GM12878 (cell line): ENCODE results near the gene SLC7A1. TPM values are rescaled to one million over a fixed set of nuclear protein-coding genes. Genes with fewer than 3 reads are reported as not detected.

Experiments used
- ATAC-seq: fragments of 200-7000 bp; cut with Tn5 transposase; 3 replicates; pipeline ENCODE4 v1.9.1; 2020; ENCODE audit warnings: mild to moderate bottlenecking, moderate library complexity
- BruUV-seq: library from RNA; stranded (reverse); fragments of 400-500 nt; replicated peaks from 2 replicates; lab custom pipeline; 2021; lab: Mats Ljungman, UMichigan
- CTCF ChIA-PET: fragments of 300-600 bp; sonication (Branson Sonifier 250); formaldehyde crosslinking; extraction: SDS; loops from one replicate; lab custom pipeline; 2021; ENCODE audit warnings: inconsistent platforms; lab: Yijun Ruan, JAX
- POLR2A ChIA-PET: fragments of 350-600 bp; formaldehyde crosslinking; extraction: SDS; loops from one replicate; lab custom pipeline; 2021; ENCODE audit warnings: inconsistent platforms; lab: Charles Lee
- RAD21 ChIA-PET: fragments of 300-600 bp; sonication (Branson Sonifier 250); formaldehyde crosslinking; loops from one replicate; lab custom pipeline; 2023; ENCODE audit warnings: antibody characterized with exemption; ENCODE audit not compliant: unreplicated experiment; lab: Charles Lee
- SMC1A ChIA-PET: fragments of 300-600 bp; sonication (Branson Sonifier 250); formaldehyde crosslinking; loops from one replicate; lab custom pipeline; 2023; ENCODE audit not compliant: unreplicated experiment, uncharacterized antibody; lab: Charles Lee
- DNase-seq: peaks from one replicate; pipeline ENCODE4 v3.0.0-alpha.2; 2011; ENCODE audit warnings: low read depth, low spot score
- FAIRE-seq: peaks from 3 replicates; lab custom pipeline; 2011; peaks lifted over from hg19 to GRCh38; lab: Jason Lieb, UNC
- H2AFZ ChIP-seq: 2 replicates; pipeline ENCODE4 v1.6.0; 2011; ENCODE audit warnings: low read depth, low read length, control low read depth; ENCODE audit not compliant: control insufficient read depth
- H3K27ac ChIP-seq: 2 replicates; pipeline ENCODE4 v1.5.1; 2011; ENCODE audit warnings: control low read depth; ENCODE audit not compliant: control insufficient read depth, insufficient read depth
- H3K27me3 ChIP-seq, 2 experiments: replicated peaks in 1 of 2; 2 replicates each; pipeline versions ENCODE4 v1.6.0 to v1.6.1; 2011; ENCODE audit warnings: low read length in 1 of 2; ENCODE audit not compliant: control insufficient read depth in 2 of 2, insufficient read depth in 2 of 2
- H3K36me3 ChIP-seq, 2 experiments: 2 replicates each; pipeline ENCODE4 v1.5.1; 2011; ENCODE audit warnings: low read length in 1 of 2; ENCODE audit not compliant: control insufficient read depth in 2 of 2, insufficient read depth in 2 of 2
- H3K4me1 ChIP-seq: 2 replicates; pipeline ENCODE4 v1.6.1; 2011; ENCODE audit warnings: mild to moderate bottlenecking, low read length, moderate library complexity, mixed read lengths; ENCODE audit not compliant: control insufficient read depth, insufficient read depth
- H3K4me2 ChIP-seq: 2 replicates; pipeline ENCODE4 v1.6.0; 2011; ENCODE audit warnings: control low read depth; ENCODE audit not compliant: control insufficient read depth, insufficient read depth
- H3K4me3 ChIP-seq: fragments of 200-600 bp; sonication (generic); 2 replicates; pipeline ENCODE4 v1.5.1; 2016
- H3K79me2 ChIP-seq: 2 replicates; pipeline ENCODE4 v1.6.0; 2011; ENCODE audit warnings: low read length; ENCODE audit not compliant: control insufficient read depth, insufficient read depth
- H3K9ac ChIP-seq: 2 replicates; pipeline ENCODE4 v1.8.0; 2011; ENCODE audit warnings: low read length, control low read depth, mixed read lengths; ENCODE audit not compliant: control insufficient read depth, insufficient read depth
- H3K9me3 ChIP-seq: replicated peaks from 3 replicates; pipeline ENCODE4 v1.5.1; 2011; ENCODE audit warnings: mild to moderate bottlenecking, low read length; ENCODE audit not compliant: control insufficient read depth, insufficient read depth
- H4K20me1 ChIP-seq: 2 replicates; pipeline ENCODE4 v1.6.0; 2011; ENCODE audit not compliant: control insufficient read depth, insufficient read depth
- JUND ChIP-seq: IDR thresholded peaks from 2 replicates; pipeline ENCODE4 v1.6.1; 2012; ENCODE audit warnings: low read depth, mild to moderate bottlenecking, low read length, improper control_type of control experiment, moderate library complexity
- MYC ChIP-seq: IDR thresholded peaks from 2 replicates; pipeline ENCODE4 v1.6.1; 2011; ENCODE audit warnings: mild to moderate bottlenecking, low read length, moderate library complexity, inconsistent platforms; ENCODE audit not compliant: insufficient read depth, insufficient replicate concordance, insufficient read length, severe bottlenecking
- SIN3A ChIP-seq: IDR thresholded peaks from 2 replicates; pipeline ENCODE4 v1.6.1; 2012; ENCODE audit warnings: low read depth, low read length, improper control_type of control experiment
- TCF12 ChIP-seq: IDR thresholded peaks from 2 replicates; pipeline ENCODE4 v1.6.1; 2011; ENCODE audit warnings: low read depth, mild to moderate bottlenecking, low read length
- YBX1 ChIP-seq: fragments of 450-650 bp; IDR thresholded peaks from 2 replicates; pipeline ENCODE4 v1.6.1; 2016; ENCODE audit warnings: antibody characterized with exemption
- whole genome bisulfite sequencing: methylation state at CpG from one replicate; pipeline ENCODE4 v1.1.6; 2016; ENCODE audit warnings: low lambda C conversion rate; ENCODE audit not compliant: insufficient replicate concordance, insufficient coverage; ENCODE audit errors: missing lambda C conversion rate; 5-methylcytosine and 5-hydroxymethylcytosine counted together
- in situ Hi-C: fragments of 300-500 bp; cut with MboI; formaldehyde crosslinking; loops from 9 replicates; pipeline ENCODE4 v1.14.3; 2018; ENCODE audit warnings: mixed read lengths
- intact Hi-C: fragments of 100-400 bp; cut with micrococcal nuclease; formaldehyde crosslinking; loops from one replicate; pipeline ENCODE4 v1.14.2; 2022; ENCODE audit not compliant: unreplicated experiment
- polyA plus RNA-seq, 11 experiments: library from polyadenylated mRNA; depleted of rRNA in 4 of 11; unstranded in 6 of 11; stranded (reverse) in 5 of 11; fragments of >200 nt; fragmentation: Nextera tagmentation in 4 of 11; fragmentation: Illumina TruSeq in 1 of 11; extraction: Ambion mirVana in 4 of 11; extraction: Trizol in 1 of 11; gene quantifications; 1 replicate in 1 of 11; 2 replicates in 10 of 11; pipeline versions ENCODE4 v1.2.1 to v1.2.3, GENCODE V29; 2011 to 2016; ENCODE audit warnings: inconsistent platforms in 2 of 11, missing spikeins in 2 of 11, low read depth in 1 of 11
- total RNA-seq, 4 experiments: library from RNA; depleted of rRNA in 3 of 4; stranded (reverse); fragments of >200 nt in 3 of 4; fragmentation: Illumina TruSeq in 1 of 4; extraction: Trizol in 1 of 4; gene quantifications; 2 replicates each; pipeline versions ENCODE4 v1.2.1 to v1.2.3, GENCODE V29; 2013 to 2021
- TF ChIP-seq, protein P1 (sequence below): fragments of 450-650 bp; IDR thresholded peaks from 2 replicates; pipeline ENCODE4 v1.6.1; 2016; ENCODE audit warnings: mild to moderate bottlenecking, moderate library complexity, borderline replicate concordance
- TF ChIP-seq, protein P2 (sequence below): fragments of 450-650 bp; IDR thresholded peaks from 2 replicates; pipeline ENCODE4 v1.6.1; 2014; ENCODE audit warnings: mild to moderate bottlenecking

SLC7A1 gene
- total and polyA plus RNA-seq, 10 of the 15 experiments (the other 5 are each of a cell fraction or from before 2014, with no cell fraction given), result 6.4 to 91.7 (median 23.4) TPM

DNA sequence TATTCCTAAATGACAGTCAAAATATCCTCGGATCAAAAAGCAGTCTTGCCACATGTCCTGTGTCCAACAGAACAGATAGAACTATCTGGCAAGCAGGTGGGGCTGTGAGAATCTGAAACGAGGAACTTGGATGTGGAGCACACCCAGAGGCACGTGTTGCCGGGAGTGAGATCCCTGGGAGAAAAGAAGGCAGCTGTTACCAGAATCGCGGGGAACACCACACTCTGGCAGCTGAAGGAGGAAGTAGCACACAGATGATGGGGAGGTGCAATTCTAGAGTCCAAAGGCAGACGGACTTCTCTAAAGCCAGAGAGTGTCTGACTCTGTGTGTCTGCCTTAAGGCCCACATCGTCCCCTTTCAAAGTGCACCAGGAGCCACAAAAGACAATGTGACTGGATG lies 22.3 kb downstream of the SLC7A1 start (continued):
- TF ChIP-seq, protein P1, sequence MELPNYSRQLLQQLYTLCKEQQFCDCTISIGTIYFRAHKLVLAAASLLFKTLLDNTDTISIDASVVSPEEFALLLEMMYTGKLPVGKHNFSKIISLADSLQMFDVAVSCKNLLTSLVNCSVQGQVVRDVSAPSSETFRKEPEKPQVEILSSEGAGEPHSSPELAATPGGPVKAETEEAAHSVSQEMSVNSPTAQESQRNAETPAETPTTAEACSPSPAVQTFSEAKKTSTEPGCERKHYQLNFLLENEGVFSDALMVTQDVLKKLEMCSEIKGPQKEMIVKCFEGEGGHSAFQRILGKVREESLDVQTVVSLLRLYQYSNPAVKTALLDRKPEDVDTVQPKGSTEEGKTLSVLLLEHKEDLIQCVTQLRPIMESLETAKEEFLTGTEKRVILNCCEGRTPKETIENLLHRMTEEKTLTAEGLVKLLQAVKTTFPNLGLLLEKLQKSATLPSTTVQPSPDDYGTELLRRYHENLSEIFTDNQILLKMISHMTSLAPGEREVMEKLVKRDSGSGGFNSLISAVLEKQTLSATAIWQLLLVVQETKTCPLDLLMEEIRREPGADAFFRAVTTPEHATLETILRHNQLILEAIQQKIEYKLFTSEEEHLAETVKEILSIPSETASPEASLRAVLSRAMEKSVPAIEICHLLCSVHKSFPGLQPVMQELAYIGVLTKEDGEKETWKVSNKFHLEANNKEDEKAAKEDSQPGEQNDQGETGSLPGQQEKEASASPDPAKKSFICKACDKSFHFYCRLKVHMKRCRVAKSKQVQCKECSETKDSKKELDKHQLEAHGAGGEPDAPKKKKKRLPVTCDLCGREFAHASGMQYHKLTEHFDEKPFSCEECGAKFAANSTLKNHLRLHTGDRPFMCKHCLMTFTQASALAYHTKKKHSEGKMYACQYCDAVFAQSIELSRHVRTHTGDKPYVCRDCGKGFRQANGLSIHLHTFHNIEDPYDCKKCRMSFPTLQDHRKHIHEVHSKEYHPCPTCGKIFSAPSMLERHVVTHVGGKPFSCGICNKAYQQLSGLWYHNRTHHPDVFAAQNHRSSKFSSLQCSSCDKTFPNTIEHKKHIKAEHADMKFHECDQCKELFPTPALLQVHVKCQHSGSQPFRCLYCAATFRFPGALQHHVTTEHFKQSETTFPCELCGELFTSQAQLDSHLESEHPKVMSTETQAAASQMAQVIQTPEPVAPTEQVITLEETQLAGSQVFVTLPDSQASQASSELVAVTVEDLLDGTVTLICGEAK, result no peak
- TF ChIP-seq MYC (no peak), SIN3A (no peak), TCF12 (no peak)
- TF ChIP-seq, protein P2, sequence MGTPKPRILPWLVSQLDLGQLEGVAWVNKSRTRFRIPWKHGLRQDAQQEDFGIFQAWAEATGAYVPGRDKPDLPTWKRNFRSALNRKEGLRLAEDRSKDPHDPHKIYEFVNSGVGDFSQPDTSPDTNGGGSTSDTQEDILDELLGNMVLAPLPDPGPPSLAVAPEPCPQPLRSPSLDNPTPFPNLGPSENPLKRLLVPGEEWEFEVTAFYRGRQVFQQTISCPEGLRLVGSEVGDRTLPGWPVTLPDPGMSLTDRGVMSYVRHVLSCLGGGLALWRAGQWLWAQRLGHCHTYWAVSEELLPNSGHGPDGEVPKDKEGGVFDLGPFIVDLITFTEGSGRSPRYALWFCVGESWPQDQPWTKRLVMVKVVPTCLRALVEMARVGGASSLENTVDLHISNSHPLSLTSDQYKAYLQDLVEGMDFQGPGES, result no peak
- TF ChIP-seq, all 136 proteins: peak for 2

- Histone ChIP-seq H3K9me3 (no peaks in the 10 kb centered on the region), H3K36me3 (peaks cover 0 to 4% of the 10 kb centered on the region in 2 experiments; a peak in 2 of 4 replicates), H4K20me1 (no peaks in the 10 kb centered on the region), H3K27me3 (no peaks in the 10 kb centered on the region), H3K4me2 (no peak overlapping the region), H3K4me1 (no peaks in the 10 kb centered on the region), H2AFZ (no peak overlapping the region), H3K4me3 (no peak overlapping the region), H3K9ac (no peak overlapping the region), H3K79me2 (peaks cover 73% of the 10 kb centered on the region), H3K27ac (no peak overlapping the region)
- ChIA-PET SMC1A (no interaction called here), RAD21 (interaction anchor here (1.0 to 2.0 kb wide), 2 partner anchors 24 to 77 kb away, joined by 3 to 4 read pairs; partner anchors contain the start of gene SLC7A1), CTCF (interaction anchor here (1.6 to 2.4 kb wide), 2 partner anchors 8 to 10 kb away, joined by 3 to 11 read pairs; no protein-coding TSS in a partner anchor), POLR2A (no interaction called here)
- no peak; the same call in 2 of the 3 replicates for ATAC-seq
- in situ Hi-C loops, result no loop called here
- TF ChIP-seq JUND (no peak), YBX1 (no peak)
- 68% methylated on average over 5 of the region's 5 CpGs for WGBS
- intact Hi-C loops, result no loop called here
- no peak for FAIRE-seq
- no TSS peak for BruUV-seq
- DNase-seq, result no peak
These were observed 22.9 kb downstream of the SLC7A1 start for GRCh38 chr13:29572575-29572974.
